CD4-positive, alpha-beta T cell treated with Interleukin-17A for 1 hour (primary cell): ENCODE data around the gene LRRC32.
"Not testable (repeated sequence)": the region's sequence is repeated elsewhere in the genome, so short reads cannot be mapped to it uniquely, and the experiment has no call there.

ENCODE experiments used
- DNase-seq: peaks from one replicate; pipeline ENCODE4 v3.0.0-alpha.2; 2020

Gene LRRC32

DNA sequence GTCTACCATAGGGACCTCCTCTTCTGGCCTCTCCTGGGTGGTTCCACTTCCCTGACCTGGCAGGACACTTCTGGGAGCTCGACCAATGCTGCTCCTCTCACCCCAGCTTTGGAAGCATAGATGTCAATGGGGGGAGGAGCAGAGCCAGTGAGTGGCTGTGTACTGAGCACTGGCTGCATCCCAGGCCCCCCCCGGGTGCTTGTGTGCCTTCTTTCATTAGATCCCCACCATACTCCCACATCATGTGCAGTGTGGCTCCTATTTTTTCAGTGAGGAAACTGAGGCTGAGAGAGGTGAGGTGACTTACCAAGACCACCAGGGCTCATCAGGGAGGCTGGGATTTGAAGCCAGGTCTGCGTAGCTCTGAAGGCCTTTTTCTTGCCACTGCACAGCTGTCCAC, 44.3 kb downstream of the LRRC32 start:
- no peak for DNase-seq

DNA sequence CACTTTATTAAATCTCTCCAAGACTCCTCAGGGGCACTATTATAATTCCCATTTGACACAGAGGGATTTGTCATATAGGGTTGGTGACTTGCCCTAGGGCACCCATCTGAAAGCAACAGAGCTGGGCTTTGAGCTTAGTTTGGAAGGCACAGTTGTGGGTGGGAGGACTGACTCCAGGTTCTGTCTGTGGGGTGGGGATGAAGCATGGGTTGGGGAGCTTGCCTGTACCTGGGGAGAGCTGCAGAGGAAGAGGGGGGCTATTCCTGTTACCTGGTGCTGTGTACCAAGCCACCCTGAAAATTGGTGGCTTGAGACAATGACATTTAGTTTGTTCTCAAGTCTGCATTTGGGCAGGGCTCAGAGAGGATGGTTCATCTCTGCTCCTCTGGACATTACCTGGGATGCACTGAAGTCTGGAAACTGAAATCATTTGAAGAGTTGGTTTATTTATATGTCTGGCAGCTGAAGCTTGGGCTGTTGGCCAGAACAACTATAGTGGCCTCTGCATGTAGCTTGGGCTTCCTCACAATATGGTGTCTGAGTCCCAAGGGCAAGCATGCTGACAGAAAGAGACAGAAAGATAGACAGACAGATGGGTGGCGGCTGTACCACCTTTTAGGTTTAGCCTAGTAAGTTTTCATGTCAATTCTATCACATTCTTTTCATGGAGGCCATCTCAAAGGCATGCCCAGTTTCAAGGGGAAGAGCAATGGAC, 44.9 kb downstream of the LRRC32 start:
- no peak for DNase-seq

DNA sequence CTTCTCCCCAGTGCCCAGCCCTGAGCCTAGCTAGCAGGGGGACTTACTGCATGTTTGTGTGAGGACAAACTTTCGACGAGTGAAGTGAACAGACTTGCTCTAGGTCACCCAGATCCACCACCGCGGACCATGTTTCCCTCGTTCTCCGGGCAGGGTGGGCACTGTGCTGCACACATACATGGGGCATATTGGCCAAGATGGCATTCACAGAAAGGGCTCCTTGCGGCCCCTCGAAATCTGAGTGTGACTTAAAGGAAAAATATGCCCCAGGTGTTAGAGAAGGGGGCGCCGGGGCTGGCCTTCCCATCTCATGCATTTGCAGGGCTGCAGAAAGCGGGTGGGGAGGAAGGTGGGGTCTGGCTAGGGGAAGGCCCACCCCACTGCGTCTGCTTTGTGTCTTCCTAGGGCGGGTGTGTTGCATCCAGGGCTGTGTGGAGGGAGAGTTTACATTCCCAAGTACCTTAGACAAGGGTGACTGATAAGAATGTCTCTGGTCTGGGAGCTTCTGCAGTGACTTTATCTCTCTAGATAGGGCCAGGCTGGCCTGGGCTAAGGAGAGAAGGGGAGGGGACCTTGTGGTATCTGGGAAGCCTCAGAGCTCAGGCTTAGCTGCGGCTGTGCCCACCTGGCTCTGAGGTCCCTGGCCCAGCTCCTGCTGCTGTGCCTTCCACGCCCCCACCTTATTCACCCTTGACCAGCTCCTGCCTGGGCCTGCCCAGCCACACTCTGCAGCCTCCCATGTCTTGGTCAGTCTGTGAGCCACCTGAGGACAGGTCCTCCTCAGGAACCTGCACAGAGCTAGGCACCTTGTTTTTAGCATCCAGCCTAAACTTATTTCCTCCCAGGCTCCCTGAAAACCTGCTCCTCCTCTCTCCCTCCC, 45.8 kb downstream of the LRRC32 start:
- no peak for DNase-seq

DNA sequence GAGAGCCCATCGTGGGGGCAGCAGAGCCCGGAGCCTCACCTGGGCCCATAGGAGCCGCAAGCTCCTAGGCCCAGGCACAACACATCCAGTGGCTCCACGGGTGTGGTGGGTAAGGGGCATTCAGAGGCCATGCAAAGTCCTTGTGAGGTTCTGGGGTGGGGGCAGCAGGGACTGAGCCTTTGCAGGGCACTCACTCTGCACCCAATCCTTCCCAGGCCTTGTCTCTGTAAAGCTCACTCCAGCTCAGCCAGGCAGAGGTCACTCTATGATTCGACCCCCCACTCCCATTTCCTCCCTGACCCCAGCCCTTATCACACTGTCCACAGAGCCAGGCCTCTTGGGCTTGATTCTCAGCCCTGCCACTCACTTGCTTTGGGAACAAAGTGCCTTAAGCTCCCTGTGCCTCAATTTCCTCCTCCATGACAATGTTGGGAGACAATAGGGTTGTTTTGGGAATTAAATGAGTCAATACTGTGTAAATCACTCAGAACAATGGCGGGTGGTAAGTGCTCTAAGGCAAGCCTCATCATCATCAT, 46.6 kb downstream of the LRRC32 start:
- DNase-seq, result no peak

DNA sequence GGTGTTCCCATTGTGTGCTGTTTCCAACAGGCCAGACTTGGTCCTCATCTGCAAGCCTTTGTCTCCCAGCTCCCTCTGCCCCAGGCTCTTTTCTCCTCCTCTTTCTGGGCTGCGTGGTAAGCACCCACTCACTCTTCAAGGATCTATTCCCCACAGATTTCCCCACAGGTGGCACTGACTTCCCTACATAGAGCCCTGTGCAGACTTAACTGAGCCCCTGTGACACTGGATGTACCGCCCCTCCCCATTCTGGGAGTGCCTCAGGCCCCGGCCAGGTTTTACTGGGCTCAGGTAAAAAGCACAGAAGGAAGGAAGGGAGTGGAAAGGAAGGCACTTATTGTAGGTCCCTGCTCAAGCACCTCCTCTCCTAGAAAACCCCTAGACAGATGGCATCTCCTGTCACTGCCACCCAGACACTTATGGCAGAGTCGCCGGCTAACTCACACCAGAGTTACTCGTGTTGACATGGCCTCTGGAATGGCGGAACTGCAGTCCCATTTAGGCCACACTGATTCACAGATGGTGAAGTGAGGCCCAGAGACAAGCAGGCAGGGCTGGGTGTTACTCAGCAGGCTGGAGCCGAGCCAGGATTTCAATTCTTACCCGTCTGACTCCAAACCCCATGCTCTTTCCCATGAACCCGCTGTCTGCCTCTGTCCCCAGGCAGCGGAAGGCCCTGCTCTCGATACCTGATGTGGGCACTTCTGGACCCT, 47.2 kb downstream of the LRRC32 start:
- no peak for DNase-seq

DNA sequence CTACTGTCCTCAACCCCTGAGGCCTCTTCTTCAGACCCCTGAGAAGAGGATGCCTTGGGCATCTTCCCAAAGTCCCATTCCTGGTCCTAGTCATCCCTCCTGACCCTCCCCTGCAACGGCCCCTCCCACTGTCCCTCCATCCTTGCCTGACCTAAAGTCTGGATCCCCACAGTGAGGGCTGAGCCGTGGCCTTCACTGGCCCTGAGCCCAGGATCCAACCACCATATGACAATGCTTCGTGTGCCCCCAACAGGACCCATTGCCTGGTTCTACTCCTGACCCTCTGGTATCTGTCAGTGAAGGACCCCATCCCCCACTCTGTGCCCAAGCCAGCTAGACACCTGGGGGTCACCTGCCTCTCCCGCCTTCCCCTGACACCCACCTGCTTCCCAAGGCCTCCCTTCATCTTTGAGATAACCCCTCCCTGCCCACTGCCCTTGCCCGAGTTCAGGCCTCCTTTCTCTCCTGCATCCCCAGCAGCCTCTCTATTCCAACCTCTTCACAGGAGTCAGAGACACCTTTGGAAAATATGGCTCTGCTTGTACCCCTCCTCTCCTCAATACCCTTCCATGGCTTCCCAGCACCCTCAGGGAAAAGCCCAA, 48.0 kb downstream of the LRRC32 start:
- no peak for DNase-seq

DNA sequence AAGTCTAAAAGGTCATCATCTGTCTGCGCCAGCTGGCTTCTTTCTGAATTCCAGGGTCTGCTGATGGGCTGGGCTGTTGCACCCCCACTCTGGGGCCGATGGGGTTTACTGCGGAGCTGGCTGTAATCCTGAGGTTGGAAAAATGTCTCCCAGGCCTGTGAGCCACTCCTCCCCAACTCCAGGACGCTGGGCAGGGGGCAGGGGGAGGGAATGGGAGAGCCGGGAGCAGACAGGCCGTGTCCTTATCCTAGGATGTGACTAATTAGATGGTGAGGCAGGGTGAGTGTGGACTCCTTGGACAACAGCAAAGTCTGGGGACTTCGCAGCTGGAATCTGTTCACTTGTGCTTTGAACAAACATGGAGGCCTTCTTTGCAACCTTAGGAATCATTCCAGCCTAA, 48.7 kb downstream of the LRRC32 start:
- no peak for DNase-seq

DNA sequence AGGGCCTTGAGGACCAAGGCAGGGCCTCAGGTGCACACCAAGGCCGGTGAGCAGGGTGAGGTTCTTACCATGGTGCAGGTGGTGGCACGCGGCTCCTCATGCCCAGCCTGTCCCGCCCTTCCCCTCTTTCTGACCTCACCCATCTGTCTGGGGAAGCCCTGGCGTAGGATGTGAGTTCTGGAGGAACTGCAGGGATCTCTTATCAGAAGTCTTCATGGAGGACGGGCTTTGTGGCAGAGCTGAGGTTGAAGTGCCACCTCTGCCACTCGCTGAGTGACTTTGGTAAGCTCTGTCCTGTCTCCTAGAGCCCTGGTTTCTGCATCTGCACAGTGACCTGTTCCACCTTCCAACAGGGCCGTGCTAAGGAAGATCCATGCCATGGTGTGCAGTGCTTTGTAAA, 49.1 kb downstream of the LRRC32 start:
- DNase-seq, result no peak

DNA sequence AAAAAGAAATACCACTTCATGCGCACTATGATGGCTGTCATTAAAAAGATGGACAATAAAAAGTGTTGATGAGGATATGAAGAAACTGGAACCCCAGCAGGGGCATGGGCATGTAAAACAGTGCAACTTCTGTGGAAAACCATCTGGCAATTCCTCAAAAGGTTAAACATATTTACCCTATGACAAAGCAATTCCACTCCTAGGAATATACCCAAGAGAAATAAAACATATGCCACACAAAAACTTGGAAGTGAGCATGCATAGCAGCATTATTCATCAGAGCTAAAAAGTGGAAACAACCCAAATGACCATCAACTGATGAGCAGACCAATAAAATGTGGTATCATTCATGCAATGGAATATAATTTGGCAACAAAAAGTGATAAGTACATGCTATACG, 50.1 kb downstream of the LRRC32 start:
- no peak for DNase-seq

DNA sequence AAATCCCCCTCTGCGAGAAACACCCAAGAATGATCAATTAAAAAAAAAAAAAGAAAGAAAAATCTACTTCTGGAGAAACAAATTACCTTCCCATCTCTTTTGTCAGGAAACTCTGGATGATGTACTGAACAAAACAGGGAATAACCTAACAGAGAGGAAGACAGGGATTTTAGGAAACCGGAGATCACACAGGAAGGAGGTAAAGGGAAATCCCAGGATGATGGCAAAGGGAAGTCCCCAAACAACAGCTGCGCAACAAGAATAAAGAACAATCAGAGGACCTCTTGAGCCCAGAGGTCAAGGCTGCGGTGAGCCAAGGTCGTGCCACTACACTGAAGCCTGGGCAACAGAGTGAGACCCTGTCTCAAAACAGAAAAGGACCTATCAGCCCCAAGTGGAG, 50.7 kb downstream of the LRRC32 start:
- DNase-seq, result not testable (repeated sequence)

DNA sequence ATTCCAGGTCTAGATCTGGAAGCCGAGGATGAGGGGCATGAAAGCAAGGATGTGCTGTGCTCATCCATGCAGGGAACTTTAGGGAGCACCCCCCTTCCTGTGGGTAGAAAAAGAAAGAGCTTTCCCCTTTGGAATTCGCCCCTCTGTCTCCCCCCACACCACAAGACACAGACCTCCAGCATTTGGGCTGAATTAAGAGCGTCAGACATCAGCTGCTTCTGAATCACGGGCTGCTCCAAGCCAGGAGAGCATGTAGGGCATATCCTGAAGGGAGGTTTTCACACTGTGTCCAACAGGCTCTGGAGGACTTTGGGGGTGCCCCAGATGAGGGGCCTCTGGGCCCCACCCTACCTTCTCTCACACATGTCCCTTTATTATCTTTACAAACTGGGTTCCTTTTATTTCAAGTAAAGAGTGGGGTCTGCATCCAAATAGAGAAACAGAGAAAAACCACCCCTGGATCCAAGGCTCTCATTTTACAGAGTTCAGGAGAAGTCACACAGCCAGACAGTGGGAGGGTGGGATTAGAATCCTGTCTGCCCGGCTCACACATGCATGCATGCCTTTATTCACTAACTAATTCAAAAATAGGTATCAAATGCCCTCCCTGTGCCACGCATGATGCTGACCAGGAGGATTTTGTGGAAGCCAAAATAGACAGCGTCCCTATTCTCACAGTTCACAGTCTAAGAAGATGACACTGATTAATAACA, 52.8 kb downstream of the LRRC32 start:
- DNase-seq, result no peak

DNA sequence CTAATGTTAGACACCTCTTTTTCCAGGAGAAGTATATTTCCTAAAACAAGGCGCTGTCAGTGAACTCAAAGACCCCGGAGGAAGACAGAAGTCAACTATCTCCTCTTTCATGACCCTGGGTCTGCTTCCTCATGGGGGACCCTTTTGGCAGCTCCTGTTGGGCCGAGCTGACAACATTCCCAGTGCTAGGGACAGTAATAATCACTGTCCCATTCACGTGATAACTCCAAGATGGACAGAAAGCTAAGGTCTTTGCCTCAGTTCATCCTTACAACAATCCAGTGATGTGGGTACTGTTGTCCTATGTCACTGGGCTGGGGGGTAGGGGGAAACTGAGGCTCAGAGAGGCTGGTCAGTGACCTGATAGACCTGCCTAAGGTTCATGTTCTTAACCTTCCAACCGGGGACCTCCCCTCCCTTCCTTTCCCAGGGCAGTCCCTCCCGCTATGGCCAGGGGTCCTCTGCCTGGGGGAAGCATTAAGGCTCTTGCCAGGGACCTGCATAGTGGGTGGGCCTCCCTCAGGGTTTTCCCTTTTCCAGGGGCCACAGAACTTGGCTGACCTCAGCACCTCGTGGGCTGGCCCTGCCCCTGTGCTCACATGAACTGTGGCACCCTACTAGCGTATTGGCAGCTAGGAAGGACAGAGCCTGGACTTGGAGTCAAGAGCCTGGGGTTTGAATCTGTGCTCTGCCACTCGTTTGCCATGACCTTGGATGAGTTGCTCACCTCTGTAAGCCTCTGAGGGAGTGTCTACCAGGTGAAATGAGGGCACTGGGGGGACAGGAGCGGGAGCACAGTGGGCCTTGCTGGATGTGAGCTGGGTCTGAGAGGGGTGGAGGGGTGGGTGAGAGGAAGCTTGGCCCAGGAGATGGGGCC, 53.6 kb downstream of the LRRC32 start:
- no peak for DNase-seq

DNA sequence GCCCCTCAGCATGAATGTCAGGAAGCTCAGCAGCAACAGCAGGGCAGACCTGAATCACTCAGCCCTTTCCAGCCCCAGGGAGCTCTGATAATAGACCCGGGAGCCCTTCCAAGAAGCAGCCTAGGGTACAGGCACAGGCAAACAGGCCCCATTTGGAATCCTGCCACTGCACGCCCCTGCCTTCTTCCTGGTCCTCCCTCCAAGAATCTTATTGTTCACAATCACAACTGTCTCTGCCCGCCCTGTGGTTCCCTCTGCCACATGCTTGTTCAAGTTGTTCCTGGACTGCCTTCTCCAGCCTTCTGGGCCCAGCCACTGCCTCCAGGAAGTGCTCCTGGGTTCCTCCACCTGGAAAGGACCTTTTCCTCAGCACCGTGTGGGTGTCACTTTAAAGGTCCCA, 54.6 kb downstream of the LRRC32 start:
- DNase-seq, result no peak

DNA sequence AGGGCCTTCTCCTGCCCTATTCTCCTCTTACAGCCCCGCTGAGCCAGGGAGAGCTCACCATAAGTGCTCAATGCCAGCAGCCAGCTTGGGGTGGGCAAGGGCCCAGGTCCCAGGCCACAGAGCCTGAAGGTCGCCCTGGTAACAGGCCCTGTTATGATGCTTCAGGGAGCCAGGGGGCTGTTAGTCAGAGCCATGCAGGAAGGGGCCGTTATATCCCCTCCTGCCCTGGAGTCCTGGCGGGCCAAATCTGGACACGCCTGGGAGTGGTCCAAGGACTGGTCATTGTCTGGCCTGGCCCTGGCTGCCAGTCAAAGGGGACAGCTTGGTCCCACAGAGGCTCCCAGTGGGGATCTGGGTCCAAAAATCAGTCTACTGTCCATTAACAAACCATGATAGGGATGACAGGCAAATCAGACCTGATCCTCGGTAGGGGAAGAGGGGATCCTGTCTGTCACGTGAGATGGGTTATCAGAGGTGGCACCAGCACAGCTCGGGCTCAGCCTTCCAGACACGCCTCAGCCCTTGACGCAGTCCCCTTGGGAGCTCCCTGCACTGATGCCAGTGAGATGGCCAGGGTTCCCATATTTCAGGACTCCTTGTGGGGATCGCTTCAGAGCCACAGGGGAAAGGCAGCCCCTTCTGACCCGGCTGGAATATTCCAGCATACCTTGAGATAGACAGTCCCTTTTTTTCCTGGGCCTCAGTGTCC, 55.9 kb downstream of the LRRC32 start:
- no peak for DNase-seq

DNA sequence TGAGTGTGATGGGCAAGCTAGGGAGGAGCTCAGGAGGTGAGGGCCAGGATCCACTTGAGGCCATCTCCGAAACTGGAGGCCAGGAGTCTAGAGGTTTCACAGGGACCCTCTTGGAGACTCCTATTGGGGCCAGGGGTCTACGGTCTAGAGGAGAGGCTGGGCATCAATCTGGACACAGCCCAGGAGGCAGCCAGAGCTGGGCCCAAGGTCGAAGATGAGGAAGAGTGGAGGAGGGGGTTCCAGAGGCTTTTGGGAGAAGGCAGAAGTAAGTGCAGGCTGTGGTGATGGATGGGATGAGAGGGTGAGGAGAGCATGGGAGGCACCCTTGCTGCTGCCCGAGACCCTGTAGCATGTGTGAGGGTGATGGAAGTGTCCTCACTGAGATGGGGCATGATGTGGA, 56.6 kb downstream of the LRRC32 start:
- DNase-seq, result no peak

DNA sequence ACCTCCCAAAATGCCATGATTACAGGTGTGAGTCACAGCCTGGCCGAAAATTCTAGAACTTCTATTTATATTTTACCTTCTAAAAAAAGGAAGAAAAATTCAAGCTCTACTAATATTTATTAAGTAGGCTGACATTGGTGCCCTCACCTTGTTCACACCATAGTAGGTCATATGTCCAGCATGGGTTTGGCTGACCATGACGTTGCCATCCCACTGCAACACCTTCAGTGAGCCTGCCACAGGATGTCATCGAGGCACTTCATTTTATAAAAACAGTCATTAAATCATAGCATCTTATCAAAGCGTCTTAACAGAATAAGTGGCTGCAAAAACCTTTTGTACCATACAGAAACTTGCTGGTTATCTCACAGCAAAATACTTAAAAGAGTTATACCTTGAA, 58.3 kb downstream of the LRRC32 start:
- no peak for DNase-seq

DNA sequence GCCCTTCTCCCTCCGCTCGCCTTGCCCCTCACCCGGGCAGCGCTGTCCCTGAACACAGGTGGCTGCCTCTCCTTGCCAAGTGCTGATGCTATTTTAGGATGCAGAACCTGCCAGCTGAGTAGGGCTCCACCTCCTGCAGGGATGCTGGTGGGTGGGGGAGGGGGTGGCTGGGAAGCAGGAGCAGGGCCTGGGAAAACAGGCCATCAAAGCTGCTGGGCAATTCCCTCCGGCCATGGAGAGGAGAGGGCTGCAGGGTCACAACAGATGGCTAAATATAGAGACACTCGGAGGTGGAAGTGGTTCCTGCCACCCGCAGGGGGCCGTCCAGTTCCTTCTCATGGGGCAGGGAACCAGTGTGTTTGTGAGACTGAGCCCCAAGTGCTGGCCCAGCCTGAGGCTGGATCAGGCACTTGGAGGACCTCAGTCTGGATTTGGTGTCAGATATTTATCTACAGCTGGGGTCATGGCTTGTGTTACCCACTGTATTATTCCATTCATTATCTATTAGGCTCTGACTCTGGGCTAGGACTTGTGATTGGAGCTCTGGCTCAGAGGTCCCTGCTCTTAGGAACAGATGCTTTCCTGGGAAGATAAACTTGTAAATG, 59.6 kb downstream of the LRRC32 start:
- no peak for DNase-seq

DNA sequence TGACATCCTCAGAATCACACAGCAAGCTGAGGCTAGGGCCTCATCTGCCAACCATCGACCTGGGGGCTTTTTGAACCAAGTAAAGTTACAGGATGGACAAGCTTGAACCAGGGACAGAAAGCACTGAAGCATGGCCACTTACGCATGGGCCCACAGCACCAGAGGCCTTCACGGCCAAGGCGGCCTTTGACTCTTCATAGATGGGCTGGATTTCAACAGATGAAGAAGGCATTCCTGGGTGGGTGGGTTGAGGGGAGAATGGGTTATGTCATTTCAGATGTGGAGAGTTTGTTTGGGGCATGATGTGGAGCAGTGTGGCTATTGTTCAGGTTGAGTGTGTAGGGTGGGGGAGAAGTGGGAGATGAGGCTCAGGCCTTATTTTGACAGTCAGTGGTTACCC, 60.2 kb downstream of the LRRC32 start:
- no peak for DNase-seq

DNA sequence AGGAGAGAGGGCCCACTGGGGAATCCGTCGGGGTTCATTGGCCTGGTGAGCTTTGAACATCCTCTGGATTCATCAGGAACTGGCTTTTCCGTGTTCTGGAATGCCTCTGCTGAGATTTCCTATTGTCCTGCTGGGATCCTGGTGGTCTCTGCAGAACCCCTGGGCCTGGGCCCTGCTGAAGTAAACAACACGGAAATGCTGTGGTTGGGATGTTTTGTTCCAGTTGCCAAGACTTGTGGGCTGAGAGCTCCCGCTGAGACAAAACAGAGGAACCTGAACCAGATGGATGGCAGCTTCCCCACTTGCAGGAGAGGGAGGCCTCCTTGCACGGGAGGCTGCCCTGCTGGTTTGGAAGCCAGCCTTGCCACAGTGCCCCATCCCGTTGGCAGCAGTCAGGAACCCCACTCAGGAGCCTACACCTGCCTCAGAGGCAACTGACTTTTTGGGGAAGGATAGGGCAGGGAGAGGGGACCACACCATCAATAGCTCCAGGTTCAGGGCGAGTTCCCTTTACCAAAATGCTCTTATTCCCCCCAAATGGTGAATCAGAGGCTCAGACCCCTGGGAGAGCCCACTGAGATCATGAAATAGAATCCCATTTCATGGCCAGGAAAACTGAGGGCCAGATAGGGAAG, 60.7 kb downstream of the LRRC32 start:
- DNase-seq, result no peak
